ENCODE results near the gene GIPR. TPM values are rescaled to one million over a fixed set of nuclear protein-coding genes. Genes with fewer than 3 reads are reported as not detected.

The GIPR gene
- total and polyA plus RNA-seq, 2 of the 13 experiments (the other 11 are each of a cell fraction or from before 2014, with no cell fraction given) = 0.15 to 1.2 TPM

GRCh38 chr19:45677351-45678230, 9.6 kb downstream of the GIPR start (continued):
- TF ChIP-seq GPBP1L1 (CRISPR knock-in tag; IDR thresholded peaks at IDR 0.05) = no peak
- no peak for TF ChIP-seq CC2D1A (CRISPR knock-in tag; IDR thresholded peaks at IDR 0.05)
- no peak for TF ChIP-seq ZNF564 (CRISPR knock-in tag; IDR thresholded peaks at IDR 0.05)
- no peak for TF ChIP-seq ZNF710 (CRISPR knock-in tag; IDR thresholded peaks at IDR 0.05; ENCODE audit: borderline replicate concordance)
- no peak for TF ChIP-seq AKNA (CRISPR knock-in tag; IDR thresholded peaks at IDR 0.05; ENCODE audit: borderline replicate concordance)
- no peak for TF ChIP-seq PHF5A (CRISPR knock-in tag; IDR thresholded peaks at IDR 0.05; ENCODE audit: low read depth, unreplicated experiment)
- peak; percentile 94 for TF ChIP-seq ZMYM3 (CRISPR knock-in tag; IDR thresholded peaks at IDR 0.05)
- TF ChIP-seq ZBTB38 (CRISPR knock-in tag; IDR thresholded peaks at IDR 0.05) = peak; percentile 13; the same call in 1 of the 2 replicates
- TF ChIP-seq ELF1 (CRISPR knock-in tag; IDR thresholded peaks at IDR 0.05) = no peak
- TF ChIP-seq ZNF414 (CRISPR knock-in tag; IDR thresholded peaks at IDR 0.05) = no peak
- TF ChIP-seq ZBED4 (CRISPR knock-in tag; IDR thresholded peaks at IDR 0.05; ENCODE audit: borderline replicate concordance) = no peak
- no peak for TF ChIP-seq POGZ (CRISPR knock-in tag; IDR thresholded peaks at IDR 0.05)
- TF ChIP-seq NFYB (CRISPR knock-in tag; IDR thresholded peaks at IDR 0.05) = 0 out of 2 replicates have a peak, but pooled peaks have one; percentile 46
- no peak for TF ChIP-seq MTA1 (CRISPR knock-in tag; IDR thresholded peaks at IDR 0.05; ENCODE audit: borderline replicate concordance)
- 0 out of 2 replicates have a peak, but pooled peaks have one; percentile 12 for TF ChIP-seq ZMYM4 (CRISPR knock-in tag; IDR thresholded peaks at IDR 0.05)
